Left lung (tissue), 10 donors: ENCODE measurements around the gene OR5C1. TPM values are rescaled to one million over a fixed set of nuclear protein-coding genes. Genes with fewer than 3 reads are reported as not detected.
A peak's percentile ranks its signal among the peaks of the same experiment; 100 is the strongest.
"Not testable (repeated sequence)": the region's sequence is repeated elsewhere in the genome, so short reads cannot be mapped to it uniquely, and the experiment has no call there.

Experiments
- ATAC-seq: fragments of 200-7000 bp; cut with Tn5 transposase; one replicate; pipeline ENCODE4 v1.9.1; 2020; ENCODE audit warnings: moderate library complexity
- DNase-seq, 4 donors: peaks; one replicate each; pipeline ENCODE4 v3.0.0-alpha.2; 2013 to 2020
- H3K27ac ChIP-seq, 2 donors: fragments of 200-600 bp; sonication (generic) in 1 of 2; one replicate each; pipeline versions ENCODE4 v1.5.0 to v1.8.0; 2020 to 2021
- H3K27me3 ChIP-seq, 2 donors: fragments of 200-600 bp; sonication (generic) in 1 of 2; one replicate each; pipeline versions ENCODE4 v1.5.0 to v1.8.0; 2020 to 2021
- H3K36me3 ChIP-seq, 2 donors: fragments of 200-600 bp; sonication (generic) in 1 of 2; one replicate each; pipeline versions ENCODE4 v1.5.0 to v1.8.0; 2020 to 2021
- H3K4me1 ChIP-seq, 2 donors: fragments of 200-600 bp; one replicate each; pipeline ENCODE4 v1.8.0; 2021
- H3K4me3 ChIP-seq, 2 donors: fragments of 200-600 bp; sonication (generic) in 1 of 2; one replicate each; pipeline versions ENCODE4 v1.5.0 to v1.8.0; 2020 to 2021; ENCODE audit warnings: mild to moderate bottlenecking in 1 of 2
- H3K9me3 ChIP-seq, 2 donors: fragments of 200-600 bp; sonication (generic) in 1 of 2; one replicate each; pipeline versions ENCODE4 v1.5.0 to v1.8.0; 2020 to 2021
- CTCF ChIP-seq, 2 donors: fragments of 200-600 bp; sonication (generic) in 1 of 2; IDR thresholded peaks; one replicate each; pipeline versions ENCODE4 v1.5.0 to v1.8.0; 2021; ENCODE audit warnings: antibody characterized with exemption in 2 of 2
- intact Hi-C, 2 donors: fragments of 100-400 bp; cut with DNase I; formaldehyde crosslinking; loops; one replicate each; pipeline versions ENCODE4 v1.11.2 to v1.14.2; 2022
- polyA plus RNA-seq, 6 donors: library from polyadenylated mRNA; unstranded; fragments of 120-200 nt; gene quantifications; one replicate each; pipeline ENCODE4 v1.2.1, GENCODE V29; 2013; ENCODE audit not compliant: insufficient read length in 6 of 6
- total RNA-seq, 2 donors: library from RNA; stranded (reverse); fragmentation: NEBNext Ultra II Directional; extraction: Animal tissue kit (Norgen Biotek cat#: 25700); gene quantifications; one replicate each; pipeline ENCODE4 v1.2.1, GENCODE V29; 2021
- donor health status: DM: no; HTN: yes; CAD: no.
- donor health status: DM: no; HTN: no; CAD: no.

Gene OR5C1
- total and polyA plus RNA-seq, 8 donors, result not detected

- no peak overlapping the region for H3K4me3 ChIP-seq
- no peak for TF ChIP-seq CTCF (IDR thresholded peaks at IDR 0.05)
- H3K36me3 ChIP-seq, result peaks cover 0 to 64% of the 10 kb centered on the region in 2 donors
- no peak for ATAC-seq
- H3K4me1 ChIP-seq, result peaks cover 11 to 53% of the 10 kb centered on the region in 2 donors
- no peaks in the 10 kb centered on the region for H3K27me3 ChIP-seq
- DNase-seq, result no peak
- no peak overlapping the region for H3K27ac ChIP-seq
- H3K9me3 ChIP-seq, result no peaks in the 10 kb centered on the region
- intact Hi-C loops, result no loop called here
These were observed 34.2 kb downstream of the OR5C1 start for GRCh38 chr9:122822938-122823337.

GRCh38 chr9:122827761-122828093 is 39.0 kb downstream of the OR5C1 start:
- Histone ChIP-seq H3K27ac (peak overlapping the region; percentile 92 to 97), H3K27me3 (no peaks in the 10 kb centered on the region), H3K4me1 (peaks cover 11 to 22% of the 10 kb centered on the region in 2 donors), H3K36me3 (peaks cover 0 to 29% of the 10 kb centered on the region in 2 donors), H3K9me3 (no peaks in the 10 kb centered on the region), H3K4me3 (peak overlapping the region; percentile 64 to 74)
- intact Hi-C loops, result no loop called here
- DNase-seq (no peak), ATAC-seq (peak; percentile 26)
- no peak for TF ChIP-seq CTCF (IDR thresholded peaks at IDR 0.05)

GRCh38 chr9:122828965-122829284 is 40.2 kb downstream of the OR5C1 start:
- intact Hi-C loops, H3K27me3 ChIP-seq, DNase-seq, ATAC-seq, H3K9me3 ChIP-seq: not testable (repeated sequence)
- H3K4me1 ChIP-seq, result peaks cover 11 to 22% of the 10 kb centered on the region in 2 donors
- H3K27ac ChIP-seq, result peak overlapping the region; percentile 92 to 97
- peak overlapping the region; percentile 64 to 74 for H3K4me3 ChIP-seq
- H3K36me3 ChIP-seq, result peaks cover 0 to 19% of the 10 kb centered on the region in 2 donors

- H3K9me3 ChIP-seq, result no peaks in the 10 kb centered on the region
- TF ChIP-seq CTCF (IDR thresholded peaks at IDR 0.05), result no peak
- H3K36me3 ChIP-seq, result no peaks in the 10 kb centered on the region
- H3K27me3 ChIP-seq, result no peaks in the 10 kb centered on the region
- DNase-seq (no peak), ATAC-seq (no peak)
- intact Hi-C loops, result no loop called here
- H3K4me1 ChIP-seq, result peaks cover 4 to 17% of the 10 kb centered on the region in 2 donors
- no peak overlapping the region for H3K4me3 ChIP-seq
- no peak overlapping the region for H3K27ac ChIP-seq
These were observed 43.5 kb downstream of the OR5C1 start for GRCh38 chr9:122832194-122832593.

GRCh38 chr9:122835313-122835731 is 46.6 kb downstream of the OR5C1 start:
- no peak for TF ChIP-seq CTCF (IDR thresholded peaks at IDR 0.05)

GRCh38 chr9:122837266-122837850 is 48.6 kb downstream of the OR5C1 start:
- DNase-seq, result no peak
- H3K4me1 ChIP-seq, result peaks cover 0 to 7% of the 10 kb centered on the region in 2 donors
- H3K27ac ChIP-seq, result no peak overlapping the region
- H3K27me3 ChIP-seq, result no peaks in the 10 kb centered on the region
- no peak overlapping the region for H3K4me3 ChIP-seq
- no peak for TF ChIP-seq CTCF (IDR thresholded peaks at IDR 0.05)
- H3K9me3 ChIP-seq, result no peaks in the 10 kb centered on the region
- no peaks in the 10 kb centered on the region for H3K36me3 ChIP-seq
- ATAC-seq, result no peak
- intact Hi-C loops, result no loop called here

More at GRCh38 chr9:122835313-122835731, 46.6 kb downstream of the OR5C1 start:
- Histone ChIP-seq H3K4me1 (peaks cover 0 to 7% of the 10 kb centered on the region in 2 donors), H3K4me3 (no peak overlapping the region), H3K36me3 (no peaks in the 10 kb centered on the region), H3K27ac (no peak overlapping the region), H3K9me3 (no peaks in the 10 kb centered on the region), H3K27me3 (no peaks in the 10 kb centered on the region)
- ATAC-seq (no peak), DNase-seq (no peak)
- intact Hi-C loops, result no loop called here

- H3K36me3 ChIP-seq, H3K27ac ChIP-seq, DNase-seq, ATAC-seq, H3K9me3 ChIP-seq, H3K4me3 ChIP-seq, intact Hi-C loops, H3K4me1 ChIP-seq, H3K27me3 ChIP-seq: not testable (repeated sequence)
These were observed 49.7 kb downstream of the OR5C1 start for GRCh38 chr9:122838441-122838840.
